Adipocyte (in vitro differentiated cells): ENCODE measurements around the gene BCKDK.
A peak's percentile ranks its signal among the peaks of the same experiment; 100 is the strongest.
"Not testable (repeated sequence)": the region's sequence is repeated elsewhere in the genome, so short reads cannot be mapped to it uniquely, and the experiment has no call there.

Experiments used
- DNase-seq: peaks from one replicate; pipeline ENCODE4 v3.0.0-alpha.2; 2015; ENCODE audit warnings: low read depth
- H3K27me3 ChIP-seq: replicated peaks from 2 replicates; pipeline ENCODE4 v1.7.0; 2013; ENCODE audit warnings: mild to moderate bottlenecking, low read length, moderate library complexity; ENCODE audit not compliant: control insufficient read depth, insufficient read depth
- H3K36me3 ChIP-seq: 2 replicates; pipeline ENCODE4 v1.7.0; 2013; ENCODE audit warnings: low read length, mild to moderate bottlenecking, moderate library complexity; ENCODE audit not compliant: control insufficient read depth, insufficient read depth, severe bottlenecking
- H3K4me1 ChIP-seq: 2 replicates; pipeline ENCODE4 v1.7.0; 2013; ENCODE audit warnings: mild to moderate bottlenecking, low read length, moderate library complexity; ENCODE audit not compliant: control insufficient read depth, insufficient read depth
- H3K4me3 ChIP-seq: 2 replicates; pipeline ENCODE4 v1.7.0; 2013; ENCODE audit warnings: mild to moderate bottlenecking, low read length, moderate library complexity
- H3K9ac ChIP-seq: 2 replicates; pipeline ENCODE4 v1.7.0; 2013; ENCODE audit warnings: mild to moderate bottlenecking, low read length, moderate library complexity
- H3K9me3 ChIP-seq: 2 replicates; pipeline ENCODE4 v1.7.0; 2013; ENCODE audit warnings: mild to moderate bottlenecking, low read length, moderate library complexity; ENCODE audit not compliant: control insufficient read depth

Gene BCKDK

GRCh38 chr16:31087971-31088370 is 20.2 kb upstream of the BCKDK start:
- no peak overlapping the region for H3K4me3 ChIP-seq
- no peak for DNase-seq
- no peak overlapping the region for H3K9ac ChIP-seq
- H3K27me3 ChIP-seq: no peaks in the 10 kb centered on the region
- peaks cover 23% of the 10 kb centered on the region for H3K36me3 ChIP-seq
- H3K4me1 ChIP-seq: peaks cover 16% of the 10 kb centered on the region
- H3K9me3 ChIP-seq: no peaks in the 10 kb centered on the region

DNA sequence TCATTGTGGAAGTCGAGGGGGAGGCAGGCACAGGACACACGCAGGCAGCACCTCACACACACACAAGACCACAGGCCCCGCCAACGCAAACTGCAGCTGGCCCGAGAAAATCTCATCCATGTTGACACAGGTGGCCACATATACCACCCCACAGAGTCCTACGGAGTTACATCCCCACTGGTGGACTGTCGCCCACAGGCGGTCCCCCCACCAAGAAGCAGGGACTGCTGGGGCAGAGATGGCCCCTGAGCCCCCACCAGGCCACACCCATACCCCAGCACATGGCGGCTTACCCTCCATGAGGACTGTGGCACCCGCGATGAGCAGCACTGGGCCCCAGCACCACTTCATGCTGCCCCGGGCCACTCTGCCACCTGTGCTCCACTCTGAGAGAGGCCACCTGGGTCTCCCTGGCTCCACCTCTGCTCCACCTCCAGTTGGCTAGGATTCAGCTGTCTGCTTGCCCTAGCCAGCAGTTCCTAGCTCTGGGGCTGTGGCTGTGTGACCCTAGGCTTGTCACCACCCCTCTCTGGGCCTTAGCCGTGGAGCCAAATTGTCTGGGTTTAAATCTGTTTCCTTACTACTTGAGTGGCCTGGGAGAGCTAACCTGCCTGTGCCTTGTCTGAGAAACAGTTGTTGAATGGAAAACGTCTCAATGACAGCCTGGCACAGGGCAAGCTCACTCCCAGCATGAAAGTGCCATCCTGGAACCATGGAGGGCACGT is 19.6 kb upstream of the BCKDK start, which contains the start of gene PRSS53:
Gene PRSS53 (minus strand): TSS at position 485 of the 725 bp plus-strand sequence. CDS start 134 bp downstream, at position 351.
- Histone ChIP-seq H3K9ac (no peak within 1 kb of the TSS), H3K27me3 (no peaks in the 10 kb centered on the region), H3K36me3 (peaks cover 23% of the 10 kb centered on the region), H3K4me1 (peaks cover 14% of the 10 kb centered on the region), H3K4me3 (no peak within 1 kb of the TSS), H3K9me3 (no peaks in the 10 kb centered on the region)
- DNase-seq: no peak

GRCh38 chr16:31089199-31089598 is 19.0 kb upstream of the BCKDK start:
- H3K36me3 ChIP-seq: peaks cover 18% of the 10 kb centered on the region
- H3K9me3 ChIP-seq: no peaks in the 10 kb centered on the region
- H3K4me1 ChIP-seq: peaks cover 18% of the 10 kb centered on the region

GRCh38 chr16:31090540-31090939 is 17.6 kb upstream of the BCKDK start:
- DNase-seq: peak; percentile 14
- Histone ChIP-seq H3K36me3 (peaks cover 14% of the 10 kb centered on the region), H3K9ac (peak overlapping the region; percentile 22), H3K27me3 (no peaks in the 10 kb centered on the region), H3K9me3 (no peaks in the 10 kb centered on the region), H3K4me1 (peaks cover 23% of the 10 kb centered on the region), H3K4me3 (no peak overlapping the region)

More at GRCh38 chr16:31089199-31089598, 19.0 kb upstream of the BCKDK start:
- Histone ChIP-seq H3K9ac (no peak overlapping the region), H3K27me3 (no peaks in the 10 kb centered on the region), H3K4me3 (no peak overlapping the region)
- no peak for DNase-seq

DNA sequence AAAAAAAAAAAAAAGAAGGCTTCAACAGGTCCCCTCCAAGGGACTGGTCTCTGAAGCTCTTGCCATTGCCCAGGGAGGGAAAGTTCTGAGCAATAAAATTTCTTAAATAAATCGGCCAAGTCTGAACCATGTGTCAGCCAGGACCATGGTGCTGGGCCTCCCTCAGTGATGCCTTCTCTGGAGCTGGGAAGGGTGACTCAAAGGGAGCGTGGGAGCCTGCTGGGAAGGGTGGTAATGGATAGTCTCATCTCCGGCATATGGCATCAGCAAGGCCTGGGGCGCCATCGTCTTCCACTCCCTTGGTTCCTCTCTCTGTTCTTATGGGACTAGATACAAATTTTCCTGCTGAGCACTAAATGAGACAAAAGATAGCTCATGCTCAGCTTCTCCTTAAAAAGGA is 15.9 kb upstream of the BCKDK start:
- Histone ChIP-seq H3K4me3 (no peak overlapping the region), H3K36me3 (peaks cover 14% of the 10 kb centered on the region), H3K9me3 (no peaks in the 10 kb centered on the region), H3K9ac (peak overlapping the region; percentile 23), H3K4me1 (peaks cover 26% of the 10 kb centered on the region), H3K27me3 (no peaks in the 10 kb centered on the region)
- no peak for DNase-seq

DNA sequence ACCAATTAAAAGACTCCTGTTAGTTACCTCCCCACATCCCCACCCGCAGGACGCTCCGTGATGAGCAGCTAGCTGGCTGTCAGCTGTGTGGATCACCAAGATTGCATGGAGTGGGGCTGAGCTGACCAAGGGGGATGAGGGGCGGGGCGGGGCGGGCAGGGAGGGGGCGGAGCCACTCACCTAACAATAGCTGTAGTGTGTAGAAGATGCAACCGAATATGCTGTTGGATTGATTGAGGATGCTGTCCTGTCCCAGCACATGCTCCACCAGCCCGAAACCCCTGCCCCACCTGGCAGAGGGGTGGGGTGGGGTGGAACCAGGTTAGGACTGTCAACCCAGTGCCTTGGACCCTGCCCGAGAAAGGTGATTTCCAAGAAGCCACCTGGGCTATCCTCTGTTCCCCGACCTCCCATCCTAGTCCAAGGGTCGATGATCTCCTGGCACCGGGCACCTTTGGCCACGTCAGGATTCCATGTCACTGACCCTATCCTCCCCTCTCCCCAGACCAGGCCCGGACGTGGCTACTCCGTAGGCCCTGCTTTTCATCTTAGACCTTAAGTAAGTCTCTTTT is 15.0 kb upstream of the BCKDK start:
- Histone ChIP-seq H3K9me3 (no peaks in the 10 kb centered on the region), H3K36me3 (peaks cover 14% of the 10 kb centered on the region), H3K4me1 (peaks cover 26% of the 10 kb centered on the region), H3K9ac (peak overlapping the region; percentile 92), H3K4me3 (peak overlapping the region; percentile 88), H3K27me3 (no peaks in the 10 kb centered on the region)
- DNase-seq: peak; percentile 61

DNA sequence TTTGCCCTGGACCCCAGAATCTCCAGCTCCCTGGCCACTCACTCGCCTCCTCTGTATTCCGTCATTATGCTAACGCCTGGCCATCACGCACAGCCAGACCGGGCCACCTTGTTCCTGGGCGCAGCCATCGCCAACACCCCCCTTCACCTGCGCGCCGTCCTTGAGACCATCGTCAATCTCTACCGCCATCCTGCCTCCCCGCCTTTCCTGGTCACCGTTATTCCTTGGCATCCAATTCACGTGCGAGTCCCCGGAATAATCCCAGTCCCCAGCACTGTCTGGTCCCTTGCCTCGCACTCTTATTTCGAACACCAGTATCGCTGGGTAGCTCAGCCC is 14.1 kb upstream of the BCKDK start:
- DNase-seq: peak; percentile 47
- Histone ChIP-seq H3K4me1 (peaks cover 26% of the 10 kb centered on the region), H3K9me3 (no peaks in the 10 kb centered on the region), H3K4me3 (peak overlapping the region; percentile 88), H3K9ac (peak overlapping the region; percentile 92), H3K36me3 (peaks cover 12% of the 10 kb centered on the region), H3K27me3 (no peaks in the 10 kb centered on the region)

DNA sequence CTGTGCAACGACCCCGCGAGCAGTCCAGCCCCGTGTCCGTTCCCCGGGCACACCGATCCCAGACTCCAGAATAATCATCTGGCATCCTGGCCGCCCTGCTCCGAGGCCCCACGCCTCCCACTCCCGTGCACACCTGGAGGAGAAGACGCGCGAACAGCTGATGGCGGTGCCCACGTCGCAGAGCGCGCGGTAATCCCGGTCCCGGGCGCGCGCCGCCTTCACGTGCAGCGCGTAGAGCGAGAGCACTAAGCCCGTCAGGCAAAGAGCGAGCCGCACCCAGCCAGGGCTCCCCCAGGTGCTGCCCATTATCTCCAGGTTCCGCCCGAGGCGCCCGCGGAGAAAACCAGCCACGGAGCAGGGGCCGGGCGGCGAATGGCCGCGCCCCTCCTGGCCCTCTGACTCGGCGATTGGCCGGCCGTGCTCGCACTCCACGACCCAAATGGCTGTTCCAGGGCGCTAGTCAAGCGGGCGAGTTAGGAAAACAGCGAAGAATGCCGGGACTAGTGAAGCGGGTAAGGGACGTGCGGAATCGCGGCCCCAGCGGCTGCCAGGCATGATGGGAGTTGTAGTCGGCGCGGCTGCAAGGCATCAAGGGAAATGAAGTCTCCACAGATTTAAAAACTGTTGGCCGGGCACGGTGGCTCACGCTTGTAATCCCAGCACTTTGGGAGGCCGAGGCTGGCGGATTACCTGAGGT is 13.6 kb upstream of the BCKDK start, which contains the start of gene VKORC1:
Gene VKORC1 (minus strand): TSS at position 374 of the 697 bp plus-strand sequence. CDS start 68 bp downstream, at position 306.
- Histone ChIP-seq H3K4me1 (peaks cover 26% of the 10 kb centered on the region), H3K36me3 (peaks cover 10% of the 10 kb centered on the region), H3K27me3 (no peaks in the 10 kb centered on the region), H3K9me3 (no peaks in the 10 kb centered on the region), H3K4me3 (peak within 1 kb of the TSS; percentile 88), H3K9ac (peak within 1 kb of the TSS; percentile 92)
- peak; percentile 98 for DNase-seq

GRCh38 chr16:31099860-31100638 is 8.1 kb upstream of the BCKDK start:
- Histone ChIP-seq H3K9me3 (peaks cover 4% of the 10 kb centered on the region), H3K4me1 (peaks cover 8% of the 10 kb centered on the region), H3K9ac (no peak overlapping the region), H3K4me3 (no peak overlapping the region), H3K27me3 (no peaks in the 10 kb centered on the region), H3K36me3 (no peaks in the 10 kb centered on the region)
- DNase-seq: no peak

DNA sequence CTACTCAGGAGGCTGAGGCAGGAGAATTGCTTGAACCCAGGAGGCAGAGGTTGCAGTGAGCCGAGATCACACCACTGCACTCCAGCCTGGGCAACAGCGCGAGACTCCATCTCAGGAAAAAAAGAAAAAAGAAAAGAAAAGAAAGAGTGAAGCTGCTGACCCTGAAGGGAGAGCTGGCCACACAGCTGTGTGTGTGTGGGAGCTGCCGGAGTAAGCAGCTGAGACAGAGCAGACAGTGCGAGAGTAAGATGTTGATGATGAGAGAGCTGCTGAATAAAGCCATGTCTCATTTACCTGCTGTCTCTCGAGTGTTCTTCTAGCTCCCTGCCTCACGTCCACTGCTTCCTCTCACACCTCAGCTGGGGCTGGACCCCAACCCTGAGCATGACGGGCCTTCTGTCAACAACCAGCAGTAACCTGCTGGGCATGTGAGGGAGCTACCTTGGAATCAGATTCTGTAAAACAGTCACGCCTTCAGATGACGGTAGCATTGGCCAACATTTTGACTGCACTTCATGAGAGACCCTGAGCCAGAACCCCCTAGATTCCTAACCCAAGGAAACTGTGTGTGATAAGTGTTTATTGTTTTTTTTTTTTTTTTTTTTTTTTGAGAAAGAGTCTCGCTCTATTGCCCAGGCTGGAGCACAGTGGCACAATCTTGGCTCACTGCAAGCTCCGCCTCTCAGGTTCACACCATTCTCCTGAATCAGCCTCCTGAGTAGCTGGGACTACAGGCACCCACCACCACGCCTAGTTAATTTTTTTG is 7.1 kb upstream of the BCKDK start:
- not testable (repeated sequence) for H3K36me3 ChIP-seq, H3K9me3 ChIP-seq, H3K4me3 ChIP-seq, H3K9ac ChIP-seq, H3K4me1 ChIP-seq, DNase-seq, H3K27me3 ChIP-seq
